ENCODE data around the gene ZYX.
"Not testable (repeated sequence)": the region's sequence is repeated elsewhere in the genome, so short reads cannot be mapped to it uniquely, and the experiment has no call there.

The ZYX gene

GRCh38 chr7:143387156-143387975 lies 6.2 kb downstream of the ZYX start:
- DNase-seq: no peak

GRCh38 chr7:143388051-143388450 lies 6.9 kb downstream of the ZYX start:
- DNase-seq: no peak

- no peak for DNase-seq
Observed at GRCh38 chr7:143388491-143389101, 7.5 kb downstream of the ZYX start.

GRCh38 chr7:143389316-143390103 lies 8.4 kb downstream of the ZYX start:
- DNase-seq: no peak

GRCh38 chr7:143390104-143390772 lies 9.1 kb downstream of the ZYX start:
- DNase-seq: no peak

GRCh38 chr7:143390773-143391317 lies 9.7 kb downstream of the ZYX start:
- DNase-seq: no peak

GRCh38 chr7:143391462-143392404 lies 10.6 kb downstream of the ZYX start:
- no peak for DNase-seq

GRCh38 chr7:143392427-143392826 lies 11.3 kb downstream of the ZYX start:
- not testable (repeated sequence) for DNase-seq

GRCh38 chr7:143392875-143393266 lies 11.7 kb downstream of the ZYX start:
- DNase-seq: no peak

GRCh38 chr7:143393267-143394041 lies 12.3 kb downstream of the ZYX start:
- no peak for DNase-seq

- DNase-seq: no peak
Observed at GRCh38 chr7:143394068-143394467, 12.9 kb downstream of the ZYX start.

GRCh38 chr7:143394777-143395176 lies 13.6 kb downstream of the ZYX start:
- no peak for DNase-seq

- no peak for DNase-seq
Observed at GRCh38 chr7:143395187-143396149, 14.3 kb downstream of the ZYX start.

- no peak for DNase-seq
Observed at GRCh38 chr7:143396182-143396581, 15.0 kb downstream of the ZYX start.

- DNase-seq: no peak
Observed at GRCh38 chr7:143396625-143397556, 15.7 kb downstream of the ZYX start.

GRCh38 chr7:143397710-143398530 lies 16.8 kb downstream of the ZYX start:
- no peak for DNase-seq

GRCh38 chr7:143398616-143399015 lies 17.5 kb downstream of the ZYX start:
- no peak for DNase-seq

- no peak for DNase-seq
Observed at GRCh38 chr7:143399151-143399550, 18.0 kb downstream of the ZYX start.
